Stimulated activated CD8-positive, alpha-beta memory T cell treated with anti-CD3 and anti-CD28 coated beads, Interleukin-2, amount 100 ng/mL, for 1 hour (primary cell): Measurements from ENCODE around the gene AGAP1.

Experiments
- DNase-seq, 2 donors: peaks; one replicate each; pipeline ENCODE4 v3.0.0-alpha.2; 2020; ENCODE audit warnings: low read depth in 2 of 2

AGAP1 gene

GRCh38 chr2:235992024-235992423 is 498.2 kb downstream of the AGAP1 start:
- no peak for DNase-seq

GRCh38 chr2:235996419-235996818 is 502.6 kb downstream of the AGAP1 start:
- DNase-seq = no peak

GRCh38 chr2:235999011-235999410 is 505.2 kb downstream of the AGAP1 start:
- DNase-seq = no peak

- DNase-seq = no peak
These were observed 507.5 kb downstream of the AGAP1 start for GRCh38 chr2:236001166-236001828.

- no peak for DNase-seq
These were observed 508.0 kb downstream of the AGAP1 start for GRCh38 chr2:236001854-236002253.

- no peak for DNase-seq
These were observed 514.2 kb downstream of the AGAP1 start for GRCh38 chr2:236008006-236008405.

- no peak for DNase-seq
These were observed 515.0 kb downstream of the AGAP1 start for GRCh38 chr2:236008857-236009256.

- DNase-seq = no peak
These were observed 517.3 kb downstream of the AGAP1 start for GRCh38 chr2:236010920-236011685.

GRCh38 chr2:236012155-236012554 is 518.3 kb downstream of the AGAP1 start:
- no peak for DNase-seq

GRCh38 chr2:236014408-236015131 is 520.7 kb downstream of the AGAP1 start:
- DNase-seq = no peak

- no peak for DNase-seq
These were observed 521.3 kb downstream of the AGAP1 start for GRCh38 chr2:236015171-236015570.

GRCh38 chr2:236016496-236016895 is 522.7 kb downstream of the AGAP1 start:
- DNase-seq = no peak

- no peak for DNase-seq
These were observed 523.6 kb downstream of the AGAP1 start for GRCh38 chr2:236017446-236017845.

GRCh38 chr2:236019434-236019833 is 525.6 kb downstream of the AGAP1 start:
- DNase-seq = no peak

- DNase-seq = no peak
These were observed 527.7 kb downstream of the AGAP1 start for GRCh38 chr2:236021499-236022057.

GRCh38 chr2:236022128-236022527 is 528.3 kb downstream of the AGAP1 start:
- no peak for DNase-seq

- DNase-seq = no peak
These were observed 532.0 kb downstream of the AGAP1 start for GRCh38 chr2:236025892-236026291.

- no peak for DNase-seq
These were observed 533.0 kb downstream of the AGAP1 start for GRCh38 chr2:236026841-236027240.

- no peak for DNase-seq
These were observed 534.2 kb downstream of the AGAP1 start for GRCh38 chr2:236028066-236028465.

- DNase-seq = no peak
These were observed 539.6 kb downstream of the AGAP1 start for GRCh38 chr2:236033462-236033861.

GRCh38 chr2:236034974-236035373 is 541.1 kb downstream of the AGAP1 start:
- DNase-seq = no peak

GRCh38 chr2:236036045-236036444 is 542.2 kb downstream of the AGAP1 start:
- no peak for DNase-seq
